Chondrocyte (in vitro differentiated cells): ENCODE data around the gene COX8C. TPM values are rescaled to one million over a fixed set of nuclear protein-coding genes. Genes with fewer than 3 reads are reported as not detected.
A peak's percentile ranks its signal among the peaks of the same experiment; 100 is the strongest.

ENCODE experiments used
- DNase-seq: peaks from one replicate; pipeline ENCODE4 v3.0.0; 2021; ENCODE audit warnings: mixed read lengths, low spot score
- H3K27ac Mint-ChIP-seq: one replicate; pipeline ENCODE4 v1.8.0; 2021; ENCODE audit warnings: mild to moderate bottlenecking, moderate library complexity, mixed read lengths; ENCODE audit not compliant: unreplicated experiment
- H3K27me3 Mint-ChIP-seq: 2 replicates; pipeline ENCODE4 v1.8.0; 2021; ENCODE audit warnings: low read depth, mixed read lengths
- H3K36me3 Mint-ChIP-seq: 2 replicates; pipeline ENCODE4 v1.8.0; 2021; ENCODE audit warnings: low read depth, mixed read lengths
- H3K4me1 Mint-ChIP-seq: 2 replicates; pipeline ENCODE4 v1.8.0; 2021; ENCODE audit warnings: low read depth, mild to moderate bottlenecking, mixed read lengths
- H3K4me3 Mint-ChIP-seq: one replicate; pipeline ENCODE4 v1.8.0; 2021; ENCODE audit warnings: mild to moderate bottlenecking, moderate library complexity, mixed read lengths; ENCODE audit not compliant: unreplicated experiment
- H3K9me3 Mint-ChIP-seq: 2 replicates; pipeline ENCODE4 v1.8.0; 2021; ENCODE audit warnings: low read depth, mixed read lengths
- CTCF ChIP-seq: fragments of 200-600 bp; sonication (generic); IDR thresholded peaks from 2 replicates; pipeline ENCODE4 v1.5.0; 2021; ENCODE audit warnings: antibody characterized with exemption, mild to moderate bottlenecking, moderate library complexity
- total RNA-seq: library from RNA; stranded (reverse); gene quantifications from 3 replicates; pipeline ENCODE4 v1.2.1, GENCODE V29; 2021

The COX8C gene
- total RNA-seq, 1 donor from 2014 or later: not detected

- Mint-ChIP-seq H3K27me3 (no peaks in the 10 kb centered on the region), H3K27ac (peak overlapping the region; percentile 70), H3K9me3 (no peaks in the 10 kb centered on the region), H3K4me3 (peak overlapping the region; percentile 16), H3K36me3 (no peaks in the 10 kb centered on the region), H3K4me1 (peaks cover 43% of the 10 kb centered on the region)
- no peak for DNase-seq
- TF ChIP-seq CTCF: no peak
Observed at GRCh38 chr14:93329965-93330608, 16.9 kb upstream of the COX8C start.

- Mint-ChIP-seq H3K9me3 (no peaks in the 10 kb centered on the region), H3K27me3 (no peaks in the 10 kb centered on the region), H3K36me3 (no peaks in the 10 kb centered on the region), H3K4me3 (peak overlapping the region; percentile 86), H3K4me1 (peaks cover 43% of the 10 kb centered on the region), H3K27ac (no peak overlapping the region)
- DNase-seq: no peak
- no peak for TF ChIP-seq CTCF
Observed at GRCh38 chr14:93330609-93331000, 16.4 kb upstream of the COX8C start.

GRCh38 chr14:93331002-93331727 lies 15.8 kb upstream of the COX8C start:
- DNase-seq: no peak
- Mint-ChIP-seq H3K9me3 (no peaks in the 10 kb centered on the region), H3K4me1 (peaks cover 43% of the 10 kb centered on the region), H3K27ac (peak overlapping the region; percentile 92), H3K27me3 (no peaks in the 10 kb centered on the region), H3K4me3 (peak overlapping the region; percentile 86), H3K36me3 (no peaks in the 10 kb centered on the region)
- TF ChIP-seq CTCF: no peak

GRCh38 chr14:93331728-93332396 lies 15.1 kb upstream of the COX8C start:
- TF ChIP-seq CTCF: no peak
- no peaks in the 10 kb centered on the region for H3K27me3 Mint-ChIP-seq
- peaks cover 43% of the 10 kb centered on the region for H3K4me1 Mint-ChIP-seq
- no peaks in the 10 kb centered on the region for H3K9me3 Mint-ChIP-seq
- peak overlapping the region; percentile 92 for H3K27ac Mint-ChIP-seq
- H3K4me3 Mint-ChIP-seq: peak overlapping the region; percentile 86
- DNase-seq: no peak
- H3K36me3 Mint-ChIP-seq: no peaks in the 10 kb centered on the region

GRCh38 chr14:93332397-93332852 lies 14.6 kb upstream of the COX8C start:
- no peaks in the 10 kb centered on the region for H3K36me3 Mint-ChIP-seq
- TF ChIP-seq CTCF: peak; percentile 22
- DNase-seq: no peak
- no peaks in the 10 kb centered on the region for H3K27me3 Mint-ChIP-seq
- H3K4me3 Mint-ChIP-seq: peak overlapping the region; percentile 86
- H3K4me1 Mint-ChIP-seq: peaks cover 43% of the 10 kb centered on the region
- H3K27ac Mint-ChIP-seq: peak overlapping the region; percentile 96
- H3K9me3 Mint-ChIP-seq: no peaks in the 10 kb centered on the region
